CD14-positive monocyte (primary cell): ENCODE data around the gene PRSS27. TPM values are rescaled to one million over a fixed set of nuclear protein-coding genes. Genes with fewer than 3 reads are reported as not detected.

Experiments
- DNase-seq, 3 donors: peaks; one replicate each; pipeline ENCODE4 v3.0.0-alpha.2; 2011 to 2022
- H2AFZ ChIP-seq: 2 replicates; pipeline ENCODE4 v1.6.0; 2012; ENCODE audit warnings: mild to moderate bottlenecking, low read depth, low read length, inconsistent platforms; ENCODE audit not compliant: insufficient read depth, poor library complexity, severe bottlenecking
- H3K27ac ChIP-seq, 2 donors: 1 replicate in 1 of 2; 2 replicates in 1 of 2; pipeline ENCODE4 v1.5.1; 2012 to 2013; ENCODE audit warnings: low read length in 2 of 2, control low read depth in 1 of 2, inconsistent platforms in 1 of 2, low read depth in 1 of 2, mild to moderate bottlenecking in 1 of 2
- H3K27me3 ChIP-seq, 2 donors: one replicate each; pipeline versions ENCODE4 v1.6.0 to v1.6.1; 2011 to 2013; ENCODE audit warnings: low read length in 2 of 2; ENCODE audit not compliant: control insufficient read depth in 2 of 2, insufficient read depth in 2 of 2
- H3K36me3 ChIP-seq, 2 donors: replicated peaks in 1 of 2; 1 replicate in 1 of 2; 2 replicates in 1 of 2; pipeline versions ENCODE4 v1.5.1 to v1.6.1; 2012 to 2013; ENCODE audit warnings: low read length in 2 of 2, control low read depth in 1 of 2, inconsistent platforms in 1 of 2, mild to moderate bottlenecking in 1 of 2; ENCODE audit not compliant: insufficient read depth in 2 of 2, control insufficient read depth in 1 of 2
- H3K4me1 ChIP-seq, 2 donors: 1 replicate in 1 of 2; 2 replicates in 1 of 2; pipeline versions ENCODE4 v1.5.1 to v1.6.1; 2012 to 2013; ENCODE audit warnings: low read length in 2 of 2, control low read depth in 1 of 2, inconsistent platforms in 1 of 2, mild to moderate bottlenecking in 1 of 2, moderate library complexity in 1 of 2; ENCODE audit not compliant: insufficient read depth in 2 of 2, control insufficient read depth in 1 of 2
- H3K4me2 ChIP-seq: replicated peaks from 2 replicates; pipeline ENCODE3; 2012; ENCODE audit warnings: low read length, moderate library complexity, mild to moderate bottlenecking; ENCODE audit not compliant: poor library complexity, severe bottlenecking; ENCODE audit errors: extremely low read depth
- H3K4me3 ChIP-seq, 3 experiments: fragments of 200-600 bp in 1 of 3; sonication (generic) in 1 of 3; replicated peaks in 1 of 3; 1 replicate in 2 of 3; 2 replicates in 1 of 3; pipeline ENCODE4 v1.5.1; 2011 to 2013; ENCODE audit warnings: low read length in 3 of 3, mild to moderate bottlenecking in 3 of 3, control low read depth in 2 of 3, low read depth in 2 of 3, inconsistent platforms in 1 of 3, moderate library complexity in 1 of 3
- H3K79me2 ChIP-seq: 2 replicates; pipeline ENCODE4 v1.6.0; 2012; ENCODE audit warnings: mild to moderate bottlenecking, control low read depth, inconsistent platforms, low read length, moderate library complexity; ENCODE audit not compliant: insufficient read depth
- H3K9ac ChIP-seq: 2 replicates; pipeline ENCODE4 v1.6.0; 2017; ENCODE audit warnings: low read length, mild to moderate bottlenecking; ENCODE audit not compliant: insufficient read depth, poor library complexity, severe bottlenecking
- H3K9me3 ChIP-seq, 2 donors: replicated peaks in 1 of 2; 1 replicate in 1 of 2; 2 replicates in 1 of 2; pipeline versions ENCODE4 v1.5.1 to v1.6.1; 2012 to 2013; ENCODE audit warnings: low read length in 2 of 2, control low read depth in 1 of 2; ENCODE audit not compliant: control insufficient read depth in 1 of 2, insufficient read depth in 1 of 2
- H4K20me1 ChIP-seq: 2 replicates; pipeline ENCODE4 v1.6.0; 2012; ENCODE audit warnings: mild to moderate bottlenecking, low read length, control low read depth, moderate library complexity; ENCODE audit not compliant: insufficient read depth
- H3K27ac Mint-ChIP-seq, 7 donors: one replicate each; pipeline ENCODE4 v1.8.0; 2020; ENCODE audit warnings: mild to moderate bottlenecking in 7 of 7, mixed read lengths in 7 of 7, moderate library complexity in 6 of 7, inconsistent platforms in 2 of 7
- H3K27me3 Mint-ChIP-seq, 3 donors: one replicate each; pipeline ENCODE4 v1.8.0; 2021 to 2022; ENCODE audit warnings: low read depth in 3 of 3, mild to moderate bottlenecking in 3 of 3, mixed read lengths in 3 of 3, moderate library complexity in 3 of 3, inconsistent platforms in 1 of 3
- H3K36me3 Mint-ChIP-seq, 2 donors: one replicate each; pipeline ENCODE4 v1.8.0; 2020; ENCODE audit warnings: mixed read lengths in 2 of 2, inconsistent platforms in 1 of 2, mild to moderate bottlenecking in 1 of 2
- H3K4me1 Mint-ChIP-seq: one replicate; pipeline ENCODE4 v1.8.0; 2020; ENCODE audit warnings: mild to moderate bottlenecking, mixed read lengths
- H3K4me3 Mint-ChIP-seq, 2 donors: one replicate each; pipeline ENCODE4 v1.8.0; 2020; ENCODE audit warnings: mild to moderate bottlenecking in 2 of 2, mixed read lengths in 2 of 2, moderate library complexity in 1 of 2
- H3K9me3 Mint-ChIP-seq, 7 donors: one replicate each; pipeline ENCODE4 v1.8.0; 2020 to 2022; ENCODE audit warnings: mixed read lengths in 7 of 7, mild to moderate bottlenecking in 6 of 7, moderate library complexity in 6 of 7, inconsistent platforms in 2 of 7
- CTCF ChIP-seq: fragments of 200-600 bp; IDR thresholded peaks from one replicate; pipeline ENCODE4 v1.8.0; 2022; ENCODE audit warnings: antibody characterized with exemption, mild to moderate bottlenecking
- WGBS: methylation state at CpG from one replicate; pipeline ENCODE4 v1.1.5; 2013; ENCODE audit warnings: missing lambda C conversion rate; ENCODE audit not compliant: insufficient coverage; 5-methylcytosine and 5-hydroxymethylcytosine counted together
- intact Hi-C, 2 donors: fragments of 100-400 bp; cut with micrococcal nuclease; formaldehyde crosslinking; loops; one replicate each; pipeline versions ENCODE4 v1.15.0 to v1.15.1; 2023
- polyA plus RNA-seq, 3 donors: library from polyadenylated mRNA; depleted of rRNA in 1 of 3; unstranded in 2 of 3; stranded (reverse) in 1 of 3; fragments of 300-500 nt in 2 of 3; fragments of >200 nt in 1 of 3; fragmentation: Illumina TruSeq in 2 of 3; gene quantifications; 1 replicate in 2 of 3; 2 replicates in 1 of 3; pipeline ENCODE4 v1.2.3, GENCODE V29; 2012 to 2021

The PRSS27 gene
- polyA plus RNA-seq, 3 donors, result 1.1 TPM; not detected in 2

- intact Hi-C loops, result no loop called here
- Histone ChIP-seq H3K27ac (no peak overlapping the region), H4K20me1 (no peaks in the 10 kb centered on the region), H3K36me3 (no peaks in the 10 kb centered on the region), H3K4me1 (no peaks in the 10 kb centered on the region), H3K4me2 (no peak overlapping the region), H2AFZ (no peak overlapping the region), H3K9me3 (no peaks in the 10 kb centered on the region), H3K9ac (no peak overlapping the region), H3K4me3 (no peak overlapping the region), H3K27me3 (no peaks in the 10 kb centered on the region), H3K79me2 (no peaks in the 10 kb centered on the region)
- no peak for TF ChIP-seq CTCF
- no peak for DNase-seq
- H3K4me1 Mint-ChIP-seq, result no peaks in the 10 kb centered on the region
- no peaks in the 10 kb centered on the region for H3K36me3 Mint-ChIP-seq
- WGBS, result 100% methylated on average over 2 of the region's 4 CpGs
- no peaks in the 10 kb centered on the region for H3K9me3 Mint-ChIP-seq
- no peak overlapping the region for H3K27ac Mint-ChIP-seq
- H3K27me3 Mint-ChIP-seq, result peaks cover 0 to 5% (median 3%) of the 10 kb centered on the region in 3 donors
- no peak overlapping the region for H3K4me3 Mint-ChIP-seq
Measured at GRCh38 chr16:2741168-2741567, 21.1 kb upstream of the PRSS27 start.

GRCh38 chr16:2740476-2740875, 20.5 kb upstream of the PRSS27 start:
- no peak overlapping the region for H3K4me3 ChIP-seq
- no peak overlapping the region for H3K9ac ChIP-seq
- no peaks in the 10 kb centered on the region for H3K79me2 ChIP-seq
- no peak overlapping the region for H2AFZ ChIP-seq
- intact Hi-C loops, result no loop called here
- no peak overlapping the region for H3K27ac Mint-ChIP-seq
- no peak overlapping the region for H3K27ac ChIP-seq
- peaks cover 0 to 5% (median 3%) of the 10 kb centered on the region in 3 donors for H3K27me3 Mint-ChIP-seq
- WGBS, result 91% methylated on average over 5 of the region's 6 CpGs
- H3K27me3 ChIP-seq, result no peaks in the 10 kb centered on the region
- no peak overlapping the region for H3K4me2 ChIP-seq
- no peaks in the 10 kb centered on the region for H3K36me3 Mint-ChIP-seq
- TF ChIP-seq CTCF, result no peak
- no peaks in the 10 kb centered on the region for H3K9me3 ChIP-seq
- no peaks in the 10 kb centered on the region for H3K36me3 ChIP-seq
- H3K4me1 ChIP-seq, result no peaks in the 10 kb centered on the region
- H3K4me1 Mint-ChIP-seq, result no peaks in the 10 kb centered on the region
- no peaks in the 10 kb centered on the region for H4K20me1 ChIP-seq
- DNase-seq, result no peak
- H3K4me3 Mint-ChIP-seq, result no peak overlapping the region
- H3K9me3 Mint-ChIP-seq, result no peaks in the 10 kb centered on the region
